GM10266 (cell line): ENCODE data around the gene VAC14.

Experiments
- DNase-seq: peaks from one replicate; pipeline ENCODE4 v3.0.0; 2012; ENCODE audit errors: extremely low spot score
- CTCF ChIP-seq: IDR thresholded peaks from 2 replicates; pipeline ENCODE4 v1.5.1; 2012; ENCODE audit warnings: mild to moderate bottlenecking, low read depth; ENCODE audit not compliant: control insufficient read depth, insufficient read depth; ENCODE audit errors: missing control alignments

VAC14 gene

GRCh38 chr16:70768203-70768580, 32.8 kb downstream of the VAC14 start:
- no peak for DNase-seq

GRCh38 chr16:70767377-70768202, 33.4 kb downstream of the VAC14 start:
- DNase-seq, result no peak

More at GRCh38 chr16:70768203-70768580, 32.8 kb downstream of the VAC14 start:
- no peak for TF ChIP-seq CTCF

GRCh38 chr16:70766658-70767057, 34.3 kb downstream of the VAC14 start:
- DNase-seq, result no peak

More at GRCh38 chr16:70767377-70768202, 33.4 kb downstream of the VAC14 start:
- TF ChIP-seq CTCF, result no peak

GRCh38 chr16:70766176-70766575, 34.8 kb downstream of the VAC14 start:
- no peak for DNase-seq
- TF ChIP-seq CTCF, result no peak

More at GRCh38 chr16:70766658-70767057, 34.3 kb downstream of the VAC14 start:
- TF ChIP-seq CTCF, result no peak

GRCh38 chr16:70765491-70765890, 35.5 kb downstream of the VAC14 start:
- no peak for TF ChIP-seq CTCF
- no peak for DNase-seq

- DNase-seq, result no peak
- TF ChIP-seq CTCF, result no peak
Observed at GRCh38 chr16:70764632-70765031, 36.3 kb downstream of the VAC14 start.

- no peak for TF ChIP-seq CTCF
- no peak for DNase-seq
Observed at GRCh38 chr16:70760221-70760620, 40.7 kb downstream of the VAC14 start.
